GM18519 (cell line): ENCODE measurements around the gene AKT1S1.

ENCODE experiments used
- ATAC-seq: cut with Tn5 transposase; IDR thresholded peaks from one replicate; pipeline ENCODE4 v1.9.1; 2021; ENCODE audit warnings: mild to moderate bottlenecking, moderate library complexity; ENCODE audit not compliant: unreplicated experiment, low FRiP score

The AKT1S1 gene

DNA sequence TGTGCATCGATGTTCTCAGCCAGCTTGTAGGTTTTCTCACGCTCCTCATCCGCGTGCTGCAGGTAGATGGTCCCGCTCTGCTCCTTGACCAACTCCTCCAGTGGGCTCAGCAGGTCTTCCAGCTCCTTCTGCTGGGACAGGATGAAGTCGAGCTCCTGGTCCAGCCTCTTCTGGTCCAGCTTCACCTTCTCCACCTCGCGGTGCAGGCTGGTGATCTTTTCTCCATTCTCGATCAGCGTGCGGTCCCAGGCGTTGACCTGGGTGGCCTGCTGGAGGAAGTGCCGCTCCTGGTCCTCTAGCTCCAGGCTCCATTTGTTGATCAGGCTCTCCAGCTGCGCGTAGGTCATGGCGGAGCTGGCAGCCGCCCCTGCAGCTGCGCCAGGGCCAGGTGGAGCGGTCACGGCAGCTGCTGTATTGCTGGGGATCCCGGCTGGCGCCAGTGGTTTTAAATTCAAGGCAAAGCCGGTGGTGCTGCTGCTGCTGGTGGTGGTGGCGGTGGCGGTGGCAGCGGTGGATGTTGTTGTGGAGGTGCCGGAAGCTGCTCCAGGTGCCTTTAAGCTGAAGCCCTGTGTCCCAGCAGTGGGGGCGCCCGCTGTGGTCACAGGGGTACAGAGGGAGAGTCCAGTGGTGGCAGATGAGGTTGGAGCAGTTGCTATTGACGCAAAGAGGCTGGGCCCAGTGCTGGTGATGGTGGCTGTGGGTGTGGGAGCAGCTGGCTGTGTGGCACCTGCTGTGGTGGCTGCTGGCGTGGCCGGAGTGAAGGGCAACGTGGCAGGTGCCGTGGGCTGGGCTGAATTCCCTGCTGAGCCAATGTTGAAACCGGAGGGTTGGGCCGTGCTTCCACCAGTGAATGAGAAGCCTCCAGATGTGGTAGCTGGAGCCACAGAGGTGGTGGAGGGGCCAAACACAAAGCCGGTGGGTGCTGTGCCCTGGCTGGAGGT, 31.6 kb upstream of the AKT1S1 start:
- no peak for ATAC-seq

DNA sequence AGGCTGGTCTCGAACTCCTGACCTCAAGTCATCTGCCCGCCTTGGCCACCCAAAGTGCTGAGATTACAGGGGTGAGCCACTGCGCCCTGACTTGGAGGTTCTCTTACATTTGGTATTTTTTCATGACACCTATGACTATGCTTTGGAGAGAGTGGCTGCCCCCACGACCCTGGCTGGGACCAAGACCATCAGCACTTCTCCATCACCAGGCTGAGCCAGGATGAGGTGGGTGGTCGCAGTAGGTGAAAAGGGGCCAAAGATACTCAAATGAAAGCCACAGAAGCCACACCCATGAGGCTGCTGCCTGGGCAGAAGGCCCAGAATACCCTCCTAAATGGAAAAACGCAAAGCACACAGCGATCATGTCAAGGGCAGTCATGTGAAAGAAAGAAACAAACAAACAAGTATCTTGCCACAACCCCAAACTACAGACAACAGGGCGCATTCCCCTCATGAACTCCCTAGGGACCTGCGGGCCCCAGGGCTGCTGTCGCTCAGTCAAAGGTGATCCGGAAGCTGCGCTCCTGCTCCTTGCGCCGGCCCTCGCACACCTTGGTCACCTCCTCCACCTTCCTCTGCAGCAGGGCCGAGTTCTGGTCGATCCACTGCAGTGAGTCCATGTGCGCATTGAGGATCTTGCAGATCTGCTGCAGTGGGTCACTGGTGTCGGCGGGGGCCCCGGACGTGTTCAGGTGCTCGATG, 30.7 kb upstream of the AKT1S1 start:
- ATAC-seq: no peak

DNA sequence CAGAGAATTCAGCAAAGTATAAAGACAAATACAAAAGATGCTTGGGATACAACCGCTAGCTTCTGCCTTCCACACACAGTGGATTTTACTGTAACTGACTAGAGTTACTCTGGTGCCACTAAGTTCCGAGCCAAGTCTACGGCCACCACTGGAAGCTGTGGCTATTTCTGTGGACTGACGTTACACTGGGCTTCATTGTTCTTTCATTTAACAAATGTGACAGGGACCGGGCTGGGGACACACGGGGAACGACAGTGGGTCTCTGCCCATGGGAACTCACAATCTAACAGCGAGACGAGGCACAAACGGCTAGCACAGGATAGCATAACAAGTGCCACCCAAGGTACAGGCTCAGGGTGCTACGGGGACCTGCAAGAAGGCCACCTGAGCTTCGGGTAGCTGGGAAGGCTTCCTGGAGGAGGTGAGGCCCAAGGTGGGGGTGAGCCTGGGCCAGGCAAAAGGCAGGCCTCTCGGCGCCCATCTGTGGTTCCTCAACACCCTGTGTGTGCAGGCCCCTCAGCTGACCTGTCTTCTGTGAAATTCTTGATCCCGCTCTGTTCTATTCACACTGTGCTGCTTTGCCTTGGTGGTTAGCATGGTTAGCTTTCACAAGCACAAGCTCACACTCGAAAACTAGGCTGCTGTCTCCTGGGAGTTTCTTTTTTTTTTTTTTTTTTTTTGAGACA, 29.9 kb upstream of the AKT1S1 start:
- ATAC-seq: no peak

DNA sequence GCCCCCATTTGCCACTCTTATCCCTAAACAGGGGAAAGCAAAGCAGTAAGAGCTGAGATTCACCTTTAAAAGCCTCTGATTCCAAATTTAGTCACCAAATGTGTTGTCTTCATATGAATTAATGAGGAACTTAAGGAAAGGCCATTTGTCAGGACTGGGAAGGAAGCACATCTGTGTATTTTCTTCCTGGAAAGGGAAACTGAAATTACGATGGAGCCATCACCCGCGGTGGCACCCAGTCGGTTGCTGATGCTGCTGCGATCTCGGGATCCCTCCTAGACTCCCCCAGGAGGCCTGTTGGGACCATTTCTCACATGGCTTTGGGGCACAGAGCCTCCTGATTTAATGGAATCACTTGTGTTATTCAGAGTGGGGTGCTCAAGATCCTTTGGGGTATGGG, 27.0 kb upstream of the AKT1S1 start:
- ATAC-seq: no peak

DNA sequence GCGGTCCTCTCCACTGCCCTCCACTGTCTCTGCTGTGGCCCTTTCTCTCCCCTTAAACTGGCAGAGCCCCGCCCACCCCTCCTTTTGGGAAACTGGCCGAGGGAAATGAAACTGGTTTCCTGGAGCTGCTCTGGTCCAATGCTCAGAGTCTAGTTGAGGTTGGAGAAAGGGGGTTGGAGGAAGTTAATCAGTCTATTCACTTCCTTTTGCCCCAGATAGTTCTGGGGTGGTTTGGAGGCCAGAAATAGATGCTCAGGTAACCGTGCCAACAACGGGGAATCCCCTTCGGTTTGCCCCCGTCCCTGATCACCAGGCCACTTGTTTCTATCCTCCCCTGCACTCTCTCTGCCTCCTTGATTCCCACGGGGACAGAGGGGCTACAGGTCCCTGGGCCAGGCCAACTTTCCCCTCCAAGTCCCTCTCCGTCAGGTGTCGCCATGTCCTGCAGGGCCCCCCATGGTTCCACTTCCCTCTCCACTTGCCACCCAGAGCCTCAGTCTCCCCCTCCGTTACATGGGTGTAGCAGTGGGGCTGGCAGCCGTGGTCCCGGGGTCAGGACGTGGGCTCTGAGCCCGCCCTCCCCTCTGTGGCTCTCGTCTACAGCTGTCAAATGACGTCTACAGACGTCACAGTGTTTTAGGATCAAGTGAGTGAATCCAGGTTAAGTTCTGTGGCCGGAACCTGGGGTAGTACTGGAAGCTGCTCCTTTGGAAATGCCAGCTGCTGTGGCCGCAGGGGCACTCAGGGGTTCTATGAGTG, 19.9 kb upstream of the AKT1S1 start, which contains the start of gene IL4I1:
IL4I1 (minus strand) TSS at position 25 of the 759 bp plus-strand sequence. CDS start 727 bp downstream, outside the sequence.
- no peak for ATAC-seq

DNA sequence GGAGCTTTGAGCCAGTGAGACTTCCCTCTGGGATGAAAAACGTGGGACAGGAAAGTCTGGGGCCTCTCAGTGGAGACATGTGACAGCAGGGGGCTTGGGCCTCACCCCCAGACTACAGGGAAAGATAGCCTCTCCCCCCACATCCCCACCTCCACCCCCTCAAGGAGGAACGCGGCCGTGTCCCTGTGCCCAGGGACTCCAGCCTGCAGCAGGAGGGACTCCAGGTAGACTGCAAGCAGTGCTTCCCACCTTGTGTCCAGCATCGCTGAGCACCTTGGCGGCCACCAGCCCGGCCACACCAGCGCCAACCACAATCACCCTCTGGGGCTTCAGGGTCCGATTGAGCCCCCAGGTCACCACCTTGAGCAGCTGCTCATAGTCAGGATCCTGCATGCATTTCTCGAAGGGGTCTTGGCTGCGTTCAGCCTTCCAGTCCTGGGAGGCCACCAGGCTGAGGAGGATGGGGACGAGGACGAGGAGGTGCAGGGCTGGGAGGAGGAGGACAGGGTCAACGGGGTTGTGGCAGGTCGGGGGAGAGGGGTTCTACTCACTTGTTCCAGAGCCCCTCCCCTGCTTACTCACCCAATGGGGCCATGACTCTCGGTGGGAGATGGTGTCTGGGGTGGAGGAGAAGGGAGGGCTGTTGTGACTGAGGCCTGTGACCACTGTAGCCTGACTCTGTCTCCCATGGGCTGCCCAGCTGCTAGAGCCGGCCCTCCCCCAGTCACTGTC, 18.6 kb upstream of the AKT1S1 start:
- ATAC-seq: no peak

DNA sequence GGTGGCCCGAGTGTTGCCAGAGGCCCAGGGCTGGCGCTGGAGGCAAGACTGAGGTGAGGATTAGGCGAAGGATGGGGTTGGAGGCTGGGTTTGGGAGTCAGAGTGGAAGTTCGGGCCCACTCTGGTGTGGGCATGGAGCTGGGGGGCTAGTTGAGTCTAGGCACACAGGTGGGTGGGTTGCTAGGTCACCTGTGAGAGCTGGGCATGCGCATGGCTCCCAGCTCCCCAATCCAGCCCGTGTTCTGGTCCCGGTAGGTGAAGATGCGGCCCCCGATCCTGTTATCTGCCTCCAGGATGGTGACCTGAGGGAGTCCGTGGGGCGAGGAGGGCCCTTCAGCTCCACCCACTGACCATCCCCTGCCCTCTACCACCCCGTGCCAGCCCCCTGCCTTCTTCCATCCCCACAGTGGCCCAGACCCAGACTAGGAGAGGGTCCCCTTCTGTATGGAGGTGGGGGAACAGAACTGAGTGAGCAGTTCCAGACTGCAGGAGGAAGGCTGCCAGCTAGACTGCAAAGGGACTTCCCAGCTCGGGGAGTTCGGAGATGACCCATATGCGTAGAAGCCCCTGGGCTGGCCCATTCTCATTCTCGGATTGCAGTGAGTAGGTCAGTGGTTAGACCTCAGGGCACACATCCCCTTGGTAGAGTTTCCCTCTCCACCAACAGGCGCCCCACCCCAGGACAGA, 17.9 kb upstream of the AKT1S1 start:
- no peak for ATAC-seq

DNA sequence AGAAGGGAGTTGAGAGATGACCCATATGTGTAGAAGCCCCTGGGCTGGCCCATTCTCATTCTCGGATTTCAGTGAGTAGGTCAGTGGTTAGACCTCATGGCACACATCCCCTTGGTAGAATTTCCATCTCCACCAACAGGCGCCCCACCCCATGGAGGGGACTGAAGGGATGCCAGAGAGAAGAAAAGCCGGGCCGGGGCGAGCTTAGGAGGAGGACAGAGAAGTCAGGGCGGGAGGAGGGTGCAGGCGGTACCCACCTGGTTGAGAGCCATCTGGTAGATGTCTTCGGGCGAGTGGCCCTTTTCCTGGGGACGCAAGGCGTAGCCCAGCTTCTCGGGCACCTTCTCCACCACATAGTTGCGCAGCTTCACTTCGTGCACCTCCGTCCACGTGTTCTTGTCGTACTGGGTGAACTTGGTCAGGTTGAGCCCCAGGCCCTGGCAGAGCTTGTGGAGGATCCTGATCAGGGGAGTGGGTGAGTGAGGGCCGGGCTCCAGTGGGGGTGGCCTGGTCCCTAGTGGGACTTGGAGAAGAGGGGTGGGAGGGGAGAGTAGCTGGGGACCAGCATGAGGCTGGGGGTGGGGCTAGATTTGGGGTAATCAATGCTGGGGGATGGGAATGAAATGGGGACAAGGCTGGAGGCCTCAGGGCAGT, 17.0 kb upstream of the AKT1S1 start:
- ATAC-seq: no peak

DNA sequence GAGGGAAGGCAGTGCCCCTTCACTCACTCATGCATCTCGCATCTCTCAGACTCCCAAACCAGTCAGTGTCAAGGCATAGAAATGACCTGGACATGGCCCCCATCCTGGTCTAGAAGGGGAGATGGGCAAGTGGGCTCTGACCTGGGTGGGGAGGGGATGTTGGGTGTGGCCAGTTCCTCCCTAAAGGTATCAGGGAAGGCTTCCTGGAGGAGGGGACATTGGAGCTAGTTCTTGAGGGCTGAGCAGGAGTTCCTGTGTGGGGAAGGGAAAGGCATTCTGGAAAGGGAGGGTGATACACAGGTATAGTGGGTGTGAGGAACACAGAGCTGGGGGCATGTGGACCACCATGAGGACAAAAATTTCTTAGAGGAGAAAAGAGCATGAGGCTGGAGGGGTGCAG, 15.6 kb upstream of the AKT1S1 start:
- ATAC-seq: no peak

DNA sequence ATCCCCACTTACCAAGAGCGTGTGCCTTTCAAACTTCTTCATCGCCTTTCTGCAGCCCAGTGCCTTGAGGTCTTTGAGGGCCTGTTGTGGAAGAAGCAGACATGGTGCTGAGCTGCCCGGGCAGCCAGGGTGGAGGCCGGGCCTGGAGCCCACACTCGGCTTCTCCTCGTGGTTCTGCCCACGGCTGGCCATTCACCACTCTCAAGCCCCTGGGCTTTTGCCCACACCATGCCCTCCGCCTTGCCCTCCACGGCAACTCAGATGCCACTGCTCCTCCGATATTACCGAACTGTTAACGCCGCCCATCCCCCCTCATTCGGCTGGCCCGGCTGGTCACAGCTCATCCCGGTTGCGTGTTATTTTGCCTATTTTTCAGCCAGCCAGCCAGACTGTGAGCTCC, 14.2 kb upstream of the AKT1S1 start:
- no peak for ATAC-seq

DNA sequence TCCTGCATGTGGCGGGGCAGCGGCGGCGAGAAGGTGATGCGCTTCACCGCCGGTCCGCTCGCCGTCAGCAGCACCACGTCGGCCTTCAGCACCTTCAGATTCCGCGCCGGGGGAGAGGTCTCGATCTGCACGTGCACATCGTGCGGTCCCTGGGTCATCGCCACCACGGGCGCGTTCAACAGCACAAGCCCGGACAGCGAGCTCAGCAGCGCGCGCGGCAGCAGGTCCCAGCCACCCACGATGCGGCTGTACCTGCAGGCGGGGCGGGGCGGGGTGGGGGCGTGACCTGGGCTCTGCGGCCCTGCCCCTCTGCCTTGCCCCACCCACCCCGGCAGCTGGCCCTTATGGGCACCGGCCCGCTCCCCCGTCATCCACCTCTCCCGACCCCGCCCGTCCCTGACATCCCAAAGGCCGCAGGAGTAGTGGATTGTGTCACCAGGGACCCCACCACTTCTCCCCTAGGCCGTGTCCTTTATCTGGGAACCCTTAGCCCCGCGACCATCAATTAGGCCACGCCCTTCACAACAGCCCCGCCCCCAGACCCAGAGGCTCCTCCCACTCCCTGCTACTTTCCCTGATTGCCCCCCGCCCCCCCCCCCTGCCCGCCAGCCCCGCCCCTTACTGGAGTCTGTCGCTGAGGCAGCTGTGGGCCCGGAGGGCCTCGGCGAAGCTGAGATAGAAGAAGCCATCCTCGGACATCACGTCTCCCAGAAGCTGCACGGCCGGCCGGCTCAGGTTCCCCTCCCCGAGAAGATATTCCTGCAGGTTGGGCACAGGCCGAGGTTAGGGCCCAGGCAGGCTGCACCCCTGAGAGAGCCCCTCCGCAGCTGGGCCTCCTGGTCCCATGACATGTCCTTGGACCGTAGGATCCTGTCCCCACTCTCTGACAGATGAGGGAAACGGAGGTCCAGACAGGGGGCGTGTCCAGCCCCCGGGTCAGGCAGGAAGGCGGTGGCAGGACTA, 13.5 kb upstream of the AKT1S1 start:
- ATAC-seq: no peak

DNA sequence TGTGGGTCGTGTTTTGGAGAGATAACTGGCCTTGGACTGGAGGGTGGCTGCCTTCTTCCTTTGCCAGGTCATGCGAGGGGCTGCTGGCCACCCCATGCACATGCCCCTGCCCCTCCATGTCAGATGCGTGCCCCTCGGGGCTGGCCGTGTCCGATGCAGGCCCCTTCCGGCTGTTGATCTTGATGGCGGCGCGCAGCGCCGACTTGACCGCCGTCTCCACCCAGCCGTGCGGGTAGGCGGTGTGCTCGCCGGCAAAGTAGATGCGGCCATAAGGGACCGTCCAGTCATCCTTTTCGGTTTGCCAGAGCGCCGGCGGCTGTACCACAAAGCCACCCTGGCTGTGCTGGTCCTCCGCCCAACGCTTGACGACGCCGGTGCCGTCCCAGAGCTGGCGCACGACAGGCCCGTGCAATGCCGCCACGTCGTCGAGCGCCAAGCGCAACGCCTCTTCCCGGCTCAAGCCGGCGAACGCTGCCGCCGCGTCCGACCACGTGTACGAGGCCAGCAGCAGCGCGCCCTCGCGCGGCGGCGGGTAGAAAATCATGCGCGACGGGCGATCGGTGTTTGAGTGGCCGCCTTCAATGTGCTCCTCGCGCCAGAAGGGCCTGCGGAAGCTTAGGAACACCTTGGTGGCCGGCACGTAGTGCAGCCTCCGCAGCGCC, 12.7 kb upstream of the AKT1S1 start:
- ATAC-seq: no peak

DNA sequence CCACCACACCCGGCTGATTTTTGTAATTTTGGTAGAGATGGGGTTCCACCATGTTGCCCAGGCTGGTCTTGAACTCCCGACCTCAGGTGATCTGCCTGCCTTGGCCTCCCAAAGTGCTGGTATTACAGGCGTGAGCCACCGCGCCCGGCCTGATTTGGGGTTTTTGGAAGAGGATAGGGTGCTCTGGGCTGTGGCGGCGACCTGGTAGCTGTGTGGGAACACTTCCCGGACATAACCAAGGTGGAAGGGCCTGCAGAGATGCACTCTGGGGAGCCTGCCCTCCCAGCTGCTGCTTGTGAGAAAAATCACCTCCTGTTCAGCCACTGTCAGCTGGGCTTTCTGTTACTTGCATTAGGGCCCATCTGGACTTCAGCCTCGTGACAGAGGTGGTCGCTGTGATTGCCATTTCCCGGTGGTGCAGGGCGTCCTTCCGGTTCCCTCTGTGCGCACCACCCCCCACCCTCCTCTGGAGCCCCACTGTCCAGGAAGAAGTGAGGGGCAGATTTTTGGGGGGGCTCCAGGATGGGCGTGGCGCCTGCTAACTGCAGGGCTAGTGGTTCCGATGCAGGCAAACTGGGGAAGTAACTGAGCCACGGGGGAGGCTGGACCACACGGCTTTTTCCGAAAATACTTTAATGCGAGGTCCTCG, 12.0 kb upstream of the AKT1S1 start:
- ATAC-seq: no peak

DNA sequence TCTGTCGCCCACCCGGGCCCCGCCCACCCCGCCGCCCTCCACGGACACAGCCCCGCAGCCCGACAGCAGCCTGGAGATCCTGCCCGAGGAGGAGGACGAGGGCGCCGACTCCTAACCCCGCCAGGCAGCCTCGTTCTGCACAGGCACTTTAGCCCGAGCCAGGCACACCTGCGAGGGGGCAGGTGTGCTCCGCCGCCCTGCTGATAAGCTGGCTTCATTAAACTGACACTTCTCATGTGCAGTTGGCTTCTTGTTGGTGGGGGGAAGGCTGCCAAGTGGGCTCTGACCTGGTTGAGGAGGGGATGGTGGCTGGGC, 11.3 kb upstream of the AKT1S1 start:
- no peak for ATAC-seq

DNA sequence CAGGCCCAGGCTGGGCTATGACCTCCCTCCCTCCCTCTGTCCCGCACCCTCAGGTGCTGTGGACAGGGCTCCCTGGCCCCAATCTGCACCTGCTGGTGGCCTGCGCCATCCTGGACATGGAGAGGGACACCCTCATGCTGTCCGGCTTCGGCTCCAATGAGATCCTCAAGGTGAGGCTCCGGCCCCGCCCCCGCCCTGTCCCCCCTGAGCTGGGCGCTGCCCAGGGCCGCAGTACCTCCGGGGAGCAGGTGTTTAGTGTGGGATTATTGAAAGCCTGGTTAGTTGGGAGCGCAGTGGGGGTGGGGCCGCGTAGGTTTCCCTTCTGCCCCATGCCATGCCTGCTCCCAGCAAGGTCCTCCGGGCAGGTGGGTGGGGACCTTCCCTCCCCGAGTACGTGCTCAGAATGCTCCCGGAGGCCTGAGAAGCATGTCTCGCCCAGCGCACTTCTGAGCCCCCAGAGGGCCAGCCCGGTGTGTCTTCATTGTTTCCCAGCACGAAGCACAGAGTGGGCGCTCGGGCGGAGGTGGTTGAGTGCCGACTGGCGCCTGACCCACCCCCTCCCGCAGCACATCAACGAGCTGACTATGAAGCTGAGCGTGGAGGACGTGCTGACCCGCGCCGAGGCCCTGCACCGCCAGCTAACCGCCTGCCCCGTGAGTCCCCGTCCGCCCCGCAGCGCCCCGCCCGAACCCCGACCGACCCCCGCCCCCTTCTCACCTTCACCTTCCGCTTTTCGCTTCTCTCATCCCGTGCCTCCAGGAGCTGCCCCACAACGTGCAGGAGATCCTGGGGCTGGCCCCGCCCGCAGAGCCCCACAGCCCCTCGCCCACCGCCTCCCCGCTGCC, 10.7 kb upstream of the AKT1S1 start:
- no peak for ATAC-seq
